Cerebellar nuclear complex (tissue), 1 donor: ENCODE measurements around the gene FBXO28.

ENCODE experiments used
- DNase-seq, 2 experiments: peaks; one replicate each; lab custom pipeline; 2025; lab: John Stamatoyannopoulos, UW

Gene FBXO28

GRCh38 chr1:224157316-224157715 is 43.4 kb downstream of the FBXO28 start:
- DNase-seq, result no peak

- no peak for DNase-seq
Observed at GRCh38 chr1:224159541-224159940, 45.6 kb downstream of the FBXO28 start.

- no peak for DNase-seq
Observed at GRCh38 chr1:224160171-224160682, 46.3 kb downstream of the FBXO28 start.

GRCh38 chr1:224162768-224163167 is 48.9 kb downstream of the FBXO28 start:
- DNase-seq, result no peak

GRCh38 chr1:224163311-224163710 is 49.4 kb downstream of the FBXO28 start:
- DNase-seq, result no peak

- no peak for DNase-seq
Observed at GRCh38 chr1:224168859-224169380, 55.0 kb downstream of the FBXO28 start.

GRCh38 chr1:224169718-224170270 is 55.9 kb downstream of the FBXO28 start:
- no peak for DNase-seq

GRCh38 chr1:224170343-224170742 is 56.4 kb downstream of the FBXO28 start:
- DNase-seq, result no peak

GRCh38 chr1:224170748-224171478 is 57.0 kb downstream of the FBXO28 start:
- DNase-seq, result no peak

GRCh38 chr1:224172229-224172628 is 58.3 kb downstream of the FBXO28 start:
- no peak for DNase-seq

GRCh38 chr1:224173523-224173922 is 59.6 kb downstream of the FBXO28 start:
- no peak for DNase-seq

- peak in 1 of 2 experiments; percentile 10 for DNase-seq
Observed at GRCh38 chr1:224175617-224176016, 61.7 kb downstream of the FBXO28 start.

GRCh38 chr1:224177356-224177999 is 63.6 kb downstream of the FBXO28 start:
- DNase-seq, result no peak

- no peak for DNase-seq
Observed at GRCh38 chr1:224178894-224179293, 65.0 kb downstream of the FBXO28 start.

- no peak for DNase-seq
Observed at GRCh38 chr1:224180783-224181452, 67.0 kb downstream of the FBXO28 start.

- DNase-seq, result no peak
Observed at GRCh38 chr1:224181453-224181810, 67.5 kb downstream of the FBXO28 start.

- no peak for DNase-seq
Observed at GRCh38 chr1:224182057-224182865, 68.3 kb downstream of the FBXO28 start.

- DNase-seq, result peak in 1 of 2 experiments; percentile 37
Observed at GRCh38 chr1:224182866-224183590, 69.1 kb downstream of the FBXO28 start, which contains the start of gene DEGS1. TSS of gene DEGS1 (plus strand) at chr1:224183240. CDS start at chr1:224183337, 97 bp downstream.

GRCh38 chr1:224183591-224184312 is 69.8 kb downstream of the FBXO28 start:
- no peak for DNase-seq

GRCh38 chr1:224185208-224185607 is 71.3 kb downstream of the FBXO28 start:
- no peak for DNase-seq
